GM13977 (cell line): Measurements from ENCODE around the gene ASTN1.

ENCODE experiments used
- DNase-seq: peaks from one replicate; pipeline ENCODE4 v3.0.0; 2012; ENCODE audit warnings: low spot score
- in situ Hi-C: fragments of 300-500 bp; cut with MboI; formaldehyde crosslinking; loops from one replicate; pipeline ENCODE4 v1.12.0; 2022; ENCODE audit warnings: low sequenced_read_pairs, low pct_unique_long_range_greater_than_20kb, mixed read lengths, inconsistent platforms; ENCODE audit not compliant: unreplicated experiment
- TF ChIP-seq, protein P1 (sequence below): IDR thresholded peaks from 2 replicates; pipeline ENCODE4 v1.5.1; 2012; ENCODE audit warnings: mild to moderate bottlenecking, control low read depth; ENCODE audit not compliant: insufficient read depth; ENCODE audit errors: extremely low read depth, missing control alignments

Gene ASTN1

DNA sequence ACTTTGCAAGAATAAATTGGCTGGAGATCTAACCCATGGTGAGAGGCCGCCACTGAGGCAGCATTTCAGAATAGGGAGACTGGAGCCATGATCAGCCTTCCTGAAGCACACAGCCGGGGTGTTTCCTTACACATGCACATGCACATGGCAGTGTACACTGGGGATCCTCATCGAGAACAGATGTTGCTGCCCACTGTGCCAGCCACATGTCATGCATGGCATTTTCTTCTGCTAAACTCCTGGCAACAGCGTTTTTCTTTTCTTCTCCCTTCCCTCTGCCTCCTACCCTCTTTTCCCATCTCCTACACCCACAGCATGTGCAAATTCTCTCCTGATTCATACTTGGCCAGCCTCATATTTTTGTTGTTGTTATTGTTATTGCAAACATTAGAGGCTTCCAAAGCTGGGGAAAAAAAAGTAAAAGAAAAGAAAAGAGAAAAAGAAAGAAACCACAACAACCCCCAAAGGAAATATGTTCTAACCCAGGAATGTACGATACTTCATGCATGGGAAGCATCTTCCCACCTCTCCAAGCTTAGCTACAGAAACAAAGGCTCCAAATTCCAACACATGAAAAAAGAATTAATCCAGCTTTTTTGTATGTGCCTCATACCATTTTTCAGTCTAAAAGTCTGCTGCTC lies 344.0 kb downstream of the ASTN1 start:
- DNase-seq: no peak
- in situ Hi-C loops: no loop called here
- TF ChIP-seq, protein P1, sequence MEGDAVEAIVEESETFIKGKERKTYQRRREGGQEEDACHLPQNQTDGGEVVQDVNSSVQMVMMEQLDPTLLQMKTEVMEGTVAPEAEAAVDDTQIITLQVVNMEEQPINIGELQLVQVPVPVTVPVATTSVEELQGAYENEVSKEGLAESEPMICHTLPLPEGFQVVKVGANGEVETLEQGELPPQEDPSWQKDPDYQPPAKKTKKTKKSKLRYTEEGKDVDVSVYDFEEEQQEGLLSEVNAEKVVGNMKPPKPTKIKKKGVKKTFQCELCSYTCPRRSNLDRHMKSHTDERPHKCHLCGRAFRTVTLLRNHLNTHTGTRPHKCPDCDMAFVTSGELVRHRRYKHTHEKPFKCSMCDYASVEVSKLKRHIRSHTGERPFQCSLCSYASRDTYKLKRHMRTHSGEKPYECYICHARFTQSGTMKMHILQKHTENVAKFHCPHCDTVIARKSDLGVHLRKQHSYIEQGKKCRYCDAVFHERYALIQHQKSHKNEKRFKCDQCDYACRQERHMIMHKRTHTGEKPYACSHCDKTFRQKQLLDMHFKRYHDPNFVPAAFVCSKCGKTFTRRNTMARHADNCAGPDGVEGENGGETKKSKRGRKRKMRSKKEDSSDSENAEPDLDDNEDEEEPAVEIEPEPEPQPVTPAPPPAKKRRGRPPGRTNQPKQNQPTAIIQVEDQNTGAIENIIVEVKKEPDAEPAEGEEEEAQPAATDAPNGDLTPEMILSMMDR: no peak

DNA sequence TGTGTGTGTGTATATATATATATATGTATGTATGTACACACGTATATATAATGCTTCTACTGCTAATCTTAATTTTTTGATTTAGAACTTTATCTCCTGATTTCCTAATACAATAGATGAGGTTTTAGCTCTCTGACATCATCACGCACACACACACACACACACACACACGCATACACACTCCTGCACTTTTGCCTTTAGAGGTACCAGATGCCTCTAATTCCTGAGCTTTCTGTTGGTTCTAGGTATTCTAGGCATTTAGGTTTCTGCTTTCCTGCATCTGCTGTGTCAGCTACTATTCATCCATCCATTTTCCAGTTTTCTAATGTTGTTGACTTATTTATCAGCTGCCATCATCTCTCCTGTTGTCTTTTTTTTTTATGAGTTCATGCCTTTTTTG lies 348.3 kb downstream of the ASTN1 start:
- no peak for DNase-seq
- in situ Hi-C loops: no loop called here
- TF ChIP-seq, protein P1: no peak

DNA sequence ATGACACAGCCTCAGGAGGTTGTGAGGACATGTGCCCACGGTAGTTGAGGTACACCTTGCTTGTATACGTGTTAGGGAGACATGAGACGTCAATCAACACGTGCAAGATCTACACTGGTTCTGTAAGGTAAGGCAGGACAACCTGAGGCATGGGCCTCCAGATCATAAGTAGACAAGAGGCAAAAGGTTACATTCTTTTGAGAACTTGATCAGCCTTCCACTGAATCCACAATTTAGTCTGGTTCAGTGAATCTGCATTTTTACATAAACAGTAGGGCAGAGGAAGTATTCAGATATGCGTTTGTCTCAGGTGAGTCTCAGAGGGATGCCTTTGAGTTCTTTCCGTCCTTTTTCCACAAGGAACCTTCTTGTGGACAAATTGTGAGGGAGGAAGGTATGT lies 348.9 kb downstream of the ASTN1 start:
- DNase-seq: no peak
- TF ChIP-seq, protein P1: no peak
- in situ Hi-C loops: no loop called here

DNA sequence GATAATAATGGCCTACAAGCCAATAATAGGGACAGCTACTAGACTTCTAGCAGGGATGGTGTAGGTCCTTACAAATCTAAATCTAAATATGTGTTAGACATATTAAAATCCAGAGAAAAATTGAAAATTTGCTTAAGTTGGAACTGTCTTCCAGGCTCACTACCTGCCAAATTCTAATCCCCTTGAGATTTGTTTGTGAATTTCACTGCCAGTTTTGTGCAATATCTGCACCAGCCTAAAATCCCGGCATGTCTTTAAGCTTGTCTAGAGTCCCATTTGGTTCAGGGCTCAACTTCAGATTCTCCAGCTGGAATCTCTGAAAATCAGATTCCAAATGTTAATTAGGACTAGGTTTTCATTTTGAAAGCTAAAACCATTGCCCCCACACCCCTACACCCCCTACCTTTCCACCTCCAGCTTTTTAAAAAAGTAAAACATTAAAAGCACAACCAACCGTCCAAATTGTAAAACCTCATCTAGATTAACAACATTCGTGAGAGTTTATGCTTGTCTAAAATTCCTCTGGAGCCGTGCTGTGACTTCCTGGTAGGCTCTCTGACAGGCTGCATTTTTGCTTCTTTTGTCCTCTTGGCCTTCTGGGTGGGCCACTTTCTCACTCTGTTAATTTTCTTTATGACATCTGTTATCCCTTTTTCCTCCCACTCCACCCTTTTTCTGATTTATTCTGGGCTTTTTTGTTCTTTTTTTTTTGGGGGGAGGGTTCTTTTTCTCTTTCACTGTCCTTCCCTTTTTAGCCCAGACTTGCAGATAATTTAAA lies 352.8 kb downstream of the ASTN1 start:
- in situ Hi-C loops: no loop called here
- TF ChIP-seq, protein P1: no peak
- DNase-seq: no peak

DNA sequence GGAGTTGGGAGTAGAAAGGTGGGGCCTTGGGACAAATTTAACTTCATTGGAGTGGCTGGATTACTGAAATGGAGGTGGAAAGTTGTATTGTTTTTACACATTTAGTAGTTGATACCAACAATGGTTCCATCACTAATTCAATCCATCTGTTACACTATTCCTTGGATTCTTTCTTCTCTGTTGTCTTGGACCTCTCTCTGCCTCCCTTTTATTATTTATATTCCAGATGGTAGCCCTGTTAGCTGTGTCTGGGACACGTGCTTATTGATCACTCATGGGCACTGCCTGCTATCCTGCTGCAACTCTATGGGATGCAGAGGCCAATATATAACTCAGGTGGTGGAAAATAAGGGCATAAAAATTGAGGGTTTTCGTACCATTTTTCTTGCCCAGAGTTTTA lies 355.2 kb downstream of the ASTN1 start:
- no peak for DNase-seq
- in situ Hi-C loops: no loop called here
- TF ChIP-seq, protein P1: no peak
